DMS53 treated with DMSO at 0.1 percent for 48 hours (cell line): ENCODE results near the gene POLR2C.
A peak's percentile ranks its signal among the peaks of the same experiment; 100 is the strongest.

Source experiments
- DNase-seq: peaks from one replicate; lab custom pipeline; 2025; ENCODE audit not compliant: unreplicated experiment; lab: John Stamatoyannopoulos, UW

The POLR2C gene

GRCh38 chr16:57500578-57501111 is 38.2 kb downstream of the POLR2C start:
- DNase-seq = no peak

DNA sequence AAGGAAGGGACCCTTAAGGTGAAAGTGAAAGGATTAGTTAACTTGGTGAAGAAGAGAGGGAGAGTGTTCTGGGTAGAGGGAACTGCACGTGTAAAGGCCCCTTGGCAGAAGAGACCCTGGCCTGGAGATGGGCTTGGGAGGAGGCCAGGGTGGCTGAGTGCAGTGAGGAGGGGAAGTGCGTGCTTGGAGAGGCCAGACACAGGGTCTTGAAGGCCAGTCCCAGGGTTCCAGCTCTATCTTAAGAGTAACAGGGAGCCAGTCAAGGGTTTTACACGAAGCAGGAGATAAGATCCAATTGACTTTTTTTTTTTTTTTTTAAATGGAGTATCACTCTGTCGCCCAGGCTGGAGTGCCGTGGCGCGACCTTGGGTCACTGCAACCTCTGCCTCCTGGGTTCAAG is 39.0 kb downstream of the POLR2C start:
- DNase-seq = no peak

- peak; percentile 76 for DNase-seq
Observed at GRCh38 chr16:57502048-57502775, 39.7 kb downstream of the POLR2C start.

DNA sequence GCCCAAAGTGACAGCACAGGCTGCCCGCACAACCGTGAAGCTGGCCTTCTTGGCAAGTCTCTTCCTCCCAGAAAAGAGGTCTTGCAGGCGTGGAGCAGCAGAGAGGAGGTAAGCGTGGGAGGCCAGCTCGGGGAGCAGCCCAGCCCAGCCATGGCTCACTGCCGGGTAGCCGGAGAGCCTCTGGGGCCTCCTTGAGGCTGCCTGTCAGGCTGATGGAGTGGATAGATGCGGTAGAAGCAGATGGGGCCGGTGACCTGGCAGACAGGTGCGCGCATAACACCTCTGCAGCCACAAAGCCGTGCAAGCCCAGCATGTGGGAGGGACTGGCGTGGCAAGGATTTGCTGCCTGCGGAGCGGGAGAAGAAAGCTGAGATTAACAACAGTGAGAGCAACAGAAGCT is 40.9 kb downstream of the POLR2C start:
- peak; percentile 93 for DNase-seq

DNA sequence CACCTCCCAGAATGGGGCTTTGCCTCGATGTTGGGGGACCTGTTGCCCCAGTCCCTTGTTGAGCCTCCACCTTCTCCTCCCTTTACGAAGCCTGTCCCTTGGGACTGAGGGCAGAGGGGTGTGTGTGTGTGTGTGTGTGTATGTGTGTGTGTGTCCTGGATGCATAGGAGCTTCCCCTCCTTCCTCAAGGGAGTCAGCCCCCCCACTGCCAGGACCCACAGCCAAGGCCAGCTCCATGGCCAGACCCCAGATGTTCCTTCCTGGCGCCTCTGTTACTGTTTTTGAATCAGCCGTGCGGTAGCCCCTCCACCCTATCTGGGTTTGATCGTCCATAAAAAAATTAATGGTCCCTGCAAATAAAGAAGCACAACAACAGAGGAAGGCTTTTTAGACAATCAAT is 41.5 kb downstream of the POLR2C start:
- no peak for DNase-seq

- DNase-seq = no peak
Observed at GRCh38 chr16:57504491-57504890, 42.0 kb downstream of the POLR2C start.

- no peak for DNase-seq
Observed at GRCh38 chr16:57505169-57505568, 42.7 kb downstream of the POLR2C start.

- DNase-seq = no peak
Observed at GRCh38 chr16:57507136-57508034, 44.9 kb downstream of the POLR2C start.

DNA sequence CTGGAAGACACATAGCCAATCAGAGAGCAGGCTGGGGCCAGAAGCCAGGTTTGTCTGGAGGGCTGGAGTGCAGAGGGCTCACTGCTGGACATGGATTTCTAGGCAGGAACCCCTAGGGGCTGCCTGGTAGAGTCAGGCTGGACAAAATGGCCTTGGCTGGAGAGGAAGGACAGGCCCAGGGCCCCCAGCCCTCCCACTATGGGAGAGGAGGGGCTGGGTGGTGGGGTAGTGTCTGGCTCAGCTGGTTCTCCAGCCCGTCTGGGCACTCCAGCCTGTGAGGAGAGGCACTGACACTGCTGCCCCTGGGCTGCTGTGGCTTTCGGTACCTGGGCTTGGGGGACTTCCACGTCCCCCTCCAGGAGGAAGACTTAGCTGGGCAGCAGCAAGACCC is 45.6 kb downstream of the POLR2C start:
- no peak for DNase-seq

- no peak for DNase-seq
Observed at GRCh38 chr16:57509231-57509923, 46.9 kb downstream of the POLR2C start.

GRCh38 chr16:57510016-57510871 is 47.8 kb downstream of the POLR2C start:
- DNase-seq = no peak

DNA sequence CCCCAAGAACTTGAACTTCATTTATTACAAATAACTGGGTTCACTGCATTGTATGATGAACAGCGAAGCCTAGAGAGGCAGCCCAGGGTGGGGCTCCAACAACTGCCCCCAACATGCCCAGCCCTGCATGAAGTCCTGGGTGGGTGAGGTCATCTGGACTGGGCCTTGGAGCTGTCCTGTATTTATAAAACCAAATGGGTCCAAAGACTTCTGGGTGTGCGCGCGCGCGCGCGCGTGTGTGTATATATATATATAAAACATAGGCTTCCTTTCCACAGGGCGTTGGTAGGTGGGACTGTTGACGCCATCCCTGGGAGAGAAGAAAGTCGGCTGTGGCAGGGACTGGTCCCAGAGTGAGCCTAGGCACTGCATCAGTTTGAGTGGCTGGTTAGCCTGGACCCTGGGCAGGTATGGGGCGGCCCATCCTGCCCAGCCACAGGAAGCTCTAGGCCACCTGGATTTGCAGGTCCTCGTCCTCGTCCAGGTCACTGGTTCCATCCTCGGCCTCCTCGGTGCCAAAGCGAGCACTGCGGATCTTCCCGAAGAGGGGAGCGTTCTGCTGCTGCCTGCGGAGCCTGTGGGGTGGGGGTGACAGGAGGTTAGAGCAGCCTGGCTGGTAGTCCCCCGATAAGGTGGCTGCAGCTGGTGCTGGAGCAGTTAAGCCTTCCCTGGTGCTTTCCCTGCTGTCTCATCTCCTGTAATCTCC is 50.0 kb downstream of the POLR2C start:
- DNase-seq = no peak

DNA sequence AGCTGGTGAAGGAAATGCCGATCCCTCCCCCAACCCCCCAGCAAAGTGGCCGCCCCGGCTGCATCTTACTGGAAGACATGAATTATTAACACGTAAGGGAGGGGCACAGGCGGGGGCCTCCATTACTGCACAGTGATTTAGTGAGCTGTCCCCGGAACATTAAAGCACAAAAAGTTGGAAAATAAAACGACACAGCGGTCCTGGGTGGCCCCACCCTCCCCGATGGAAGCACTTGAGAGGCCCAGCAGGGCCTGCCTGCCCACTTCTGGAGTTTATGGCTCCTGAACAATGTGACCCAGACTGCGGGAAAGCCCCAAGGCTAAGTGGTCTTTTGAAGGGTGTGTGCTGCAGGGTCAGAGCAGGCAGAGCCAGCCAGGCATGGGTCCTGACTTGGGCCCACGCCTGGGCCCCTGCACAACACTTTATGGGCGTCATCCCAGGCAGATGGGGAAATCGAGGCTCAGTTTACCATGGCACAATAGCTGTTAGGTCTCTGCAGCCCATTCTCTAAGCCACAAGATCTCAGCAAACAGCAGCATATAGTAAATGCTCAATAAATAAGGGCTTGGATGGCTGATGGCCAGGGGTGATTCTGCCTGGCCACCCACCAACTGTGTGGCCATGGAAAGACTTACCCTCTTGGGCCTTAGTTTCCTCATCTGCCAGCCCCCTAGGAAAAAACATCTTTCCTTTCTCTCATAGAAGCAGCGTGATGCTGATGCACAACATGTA is 51.1 kb downstream of the POLR2C start:
- DNase-seq = no peak

DNA sequence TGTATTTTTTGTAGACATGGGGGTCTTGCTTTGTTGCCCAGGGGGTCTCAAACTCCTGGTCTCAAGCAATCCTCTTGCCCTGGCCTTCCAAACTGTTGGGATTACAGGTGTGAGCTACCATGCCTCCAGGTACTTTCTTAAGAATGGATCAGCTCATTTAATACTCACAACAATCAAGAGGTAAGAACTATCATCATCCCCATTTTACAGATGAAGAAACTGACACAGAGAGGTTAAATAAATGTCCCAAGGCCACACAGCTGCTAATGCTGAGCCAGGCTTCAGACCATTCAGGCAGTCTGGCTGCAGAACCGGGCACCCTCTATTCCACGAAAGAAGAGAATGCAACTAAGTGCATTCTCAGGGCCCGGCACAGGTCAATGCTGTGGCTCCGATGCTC is 51.9 kb downstream of the POLR2C start:
- no peak for DNase-seq

DNA sequence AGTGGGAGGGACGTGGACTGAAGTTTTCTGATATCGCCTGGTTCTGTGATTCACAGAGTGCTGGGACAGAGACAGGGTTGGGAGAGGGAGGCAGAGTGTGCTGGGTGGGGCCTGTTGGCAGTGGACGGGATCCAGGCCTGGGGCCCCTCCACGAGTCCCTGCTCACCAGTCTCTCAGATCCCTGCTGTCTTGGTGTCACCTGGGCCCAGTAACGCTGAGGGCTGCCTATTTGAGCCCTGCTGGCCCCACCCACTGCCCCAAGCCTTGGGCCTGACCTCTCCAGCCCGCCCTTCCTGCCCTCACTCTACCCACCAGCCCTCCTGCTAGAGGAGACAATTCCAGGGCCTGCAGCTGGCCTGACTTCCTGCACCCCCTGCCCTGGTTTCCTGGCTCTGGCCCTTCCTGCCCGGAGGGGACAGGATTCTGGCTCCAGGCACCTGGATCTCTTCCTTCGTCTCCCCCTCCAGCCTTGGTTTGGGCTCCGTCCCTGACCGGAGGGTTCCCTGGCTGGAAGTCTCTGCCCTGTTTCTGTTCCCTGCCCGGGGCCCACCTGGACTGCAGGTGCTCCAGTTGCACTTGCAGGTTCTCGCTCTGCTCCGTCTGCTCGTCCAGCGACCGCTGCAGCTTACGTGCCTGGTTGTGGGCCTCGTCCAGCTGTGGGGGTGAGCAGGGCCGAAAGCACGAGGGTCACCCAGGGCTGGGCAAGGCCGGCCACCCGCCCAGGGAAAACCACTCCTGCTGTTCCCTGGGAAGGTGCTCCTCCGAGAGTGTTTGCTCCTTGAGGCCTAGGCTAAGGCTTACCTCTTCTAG is 52.5 kb downstream of the POLR2C start:
- no peak for DNase-seq

- DNase-seq = no peak
Observed at GRCh38 chr16:57516176-57516725, 53.8 kb downstream of the POLR2C start.

DNA sequence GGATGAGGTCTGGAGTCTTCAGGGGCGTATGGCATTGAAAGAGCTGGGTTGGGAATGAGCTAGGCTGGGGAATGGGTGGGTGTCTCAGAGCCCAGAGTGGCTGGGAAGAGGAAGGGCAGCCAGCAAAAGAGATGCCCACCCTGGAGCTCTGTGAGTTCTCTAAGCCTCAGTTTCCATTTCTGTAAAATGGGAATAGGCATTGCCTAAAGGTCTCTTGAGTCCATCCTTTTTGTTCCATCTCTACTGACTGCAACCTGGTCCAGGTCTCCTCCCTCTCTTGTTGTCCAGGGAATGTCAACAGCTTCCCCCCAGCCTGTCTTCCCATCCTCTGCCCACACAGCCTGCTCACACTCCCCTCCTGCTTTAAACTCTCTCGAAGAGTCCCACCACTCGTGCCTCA is 54.3 kb downstream of the POLR2C start:
- no peak for DNase-seq
